ENCODE measurements around the gene USP35.

Gene USP35

GRCh38 chr11:78149646-78150045 is 39.1 kb upstream of the USP35 start:
- peak; percentile 28 for DNase-seq (ENCODE audit: low read depth)
- peak; percentile 53 for TF ChIP-seq CTCF (IDR thresholded peaks at IDR 0.05; ENCODE audit: control insufficient read depth, insufficient read depth, low read depth, low read length, missing control alignments)
- no peak overlapping the region for H3K4me3 ChIP-seq (ENCODE audit: control insufficient read depth, low read depth, low read length)

- DNase-seq (ENCODE audit: low read depth): no peak
- H3K4me3 ChIP-seq (ENCODE audit: control insufficient read depth, low read depth, low read length): no peak overlapping the region
- no peak for TF ChIP-seq CTCF (IDR thresholded peaks at IDR 0.05; ENCODE audit: control insufficient read depth, insufficient read depth, low read depth, low read length, missing control alignments)
These were observed 38.4 kb upstream of the USP35 start for GRCh38 chr11:78150346-78150745.

- DNase-seq (ENCODE audit: low read depth): no peak
- TF ChIP-seq CTCF (IDR thresholded peaks at IDR 0.05; ENCODE audit: control insufficient read depth, insufficient read depth, low read depth, low read length, missing control alignments): no peak
- no peak overlapping the region for H3K4me3 ChIP-seq (ENCODE audit: control insufficient read depth, low read depth, low read length)
These were observed 38.0 kb upstream of the USP35 start for GRCh38 chr11:78150754-78151153.

GRCh38 chr11:78151804-78152203 is 36.9 kb upstream of the USP35 start:
- H3K4me3 ChIP-seq (ENCODE audit: control insufficient read depth, low read depth, low read length): no peak overlapping the region
- TF ChIP-seq CTCF (IDR thresholded peaks at IDR 0.05; ENCODE audit: control insufficient read depth, insufficient read depth, low read depth, low read length, missing control alignments): no peak
- no peak for DNase-seq (ENCODE audit: low read depth)

- TF ChIP-seq CTCF (IDR thresholded peaks at IDR 0.05; ENCODE audit: control insufficient read depth, insufficient read depth, low read depth, low read length, missing control alignments): no peak
- no peak overlapping the region for H3K4me3 ChIP-seq (ENCODE audit: control insufficient read depth, low read depth, low read length)
- DNase-seq (ENCODE audit: low read depth): no peak
These were observed 32.4 kb upstream of the USP35 start for GRCh38 chr11:78156127-78156844.

- DNase-seq (ENCODE audit: low read depth): no peak
- H3K4me3 ChIP-seq (ENCODE audit: control insufficient read depth, low read depth, low read length): no peak overlapping the region
- no peak for TF ChIP-seq CTCF (IDR thresholded peaks at IDR 0.05; ENCODE audit: control insufficient read depth, insufficient read depth, low read depth, low read length, missing control alignments)
These were observed 29.6 kb upstream of the USP35 start for GRCh38 chr11:78158987-78159652.

All from AG09309 (cell line).